ENCODE results near the gene PLK3. TPM values are rescaled to one million over a fixed set of nuclear protein-coding genes. Genes with fewer than 3 reads are reported as not detected.

Gene PLK3
- total RNA-seq, 1 experiment from 2014 or later, result 68.0 TPM

GRCh38 chr1:44780583-44781121 lies 19.5 kb upstream of the PLK3 start:
- no TSS peak for BruUV-seq (replicated peaks)
- no peak for TF ChIP-seq CTCF (IDR thresholded peaks at IDR 0.05; ENCODE audit: unreplicated experiment)
- ChIA-PET CTCF (interaction anchor here (0.6 to 3.5 kb wide), 3 partner anchors 13 to 409 kb away, joined by 3 to 14 read pairs (median 3); no protein-coding TSS in a partner anchor), POLR2A (interaction anchor here (2.4 to 2.8 kb wide), 3 partner anchors 10 to 50 kb away, joined by 8 to 19 read pairs (median 12); partner anchors contain the start of gene RNU5D-1)
- intact Hi-C loops (cut with micrococcal nuclease), result no loop called here
- Mint-ChIP-seq H3K9me3 (ENCODE audit: unreplicated experiment) (no peaks in the 10 kb centered on the region), H3K36me3 (ENCODE audit: insufficient read depth, unreplicated experiment) (peaks cover 73% of the 10 kb centered on the region), H3K27me3 (ENCODE audit: insufficient read depth, unreplicated experiment) (no peaks in the 10 kb centered on the region), H3K4me3 (ENCODE audit: unreplicated experiment) (no peak overlapping the region), H3K27ac (ENCODE audit: low read depth, unreplicated experiment) (no peak overlapping the region), H3K4me1 (ENCODE audit: insufficient read depth, unreplicated experiment) (peaks cover 26% of the 10 kb centered on the region)
- no peak for DNase-seq (ENCODE audit: unreplicated experiment)

GRCh38 chr1:44783697-44784093 lies 16.5 kb upstream of the PLK3 start:
- H3K4me1 Mint-ChIP-seq (ENCODE audit: insufficient read depth, unreplicated experiment), result peaks cover 9% of the 10 kb centered on the region
- intact Hi-C loops (cut with micrococcal nuclease), result no loop called here
- POLR2A ChIA-PET, result interaction anchor here (0.6 to 1.8 kb wide), 5 partner anchors 9 to 706 kb away, joined by 3 to 13 read pairs (median 4); partner anchors contain the start of gene RPS8
- no peak for TF ChIP-seq CTCF (IDR thresholded peaks at IDR 0.05; ENCODE audit: unreplicated experiment)
- no peaks in the 10 kb centered on the region for H3K9me3 Mint-ChIP-seq (ENCODE audit: unreplicated experiment)
- CTCF ChIA-PET, result interaction anchor here (1.0 to 1.4 kb wide), 2 partner anchors 10 to 15 kb away, joined by 4 to 5 read pairs; no protein-coding TSS in a partner anchor
- no peaks in the 10 kb centered on the region for H3K27me3 Mint-ChIP-seq (ENCODE audit: insufficient read depth, unreplicated experiment)
- DNase-seq (ENCODE audit: unreplicated experiment), result no peak
- no peak overlapping the region for H3K27ac Mint-ChIP-seq (ENCODE audit: low read depth, unreplicated experiment)
- H3K4me3 Mint-ChIP-seq (ENCODE audit: unreplicated experiment), result no peak overlapping the region
- peaks cover 43% of the 10 kb centered on the region for H3K36me3 Mint-ChIP-seq (ENCODE audit: insufficient read depth, unreplicated experiment)
- BruUV-seq (replicated peaks), result no TSS peak

- peaks cover 36% of the 10 kb centered on the region for H3K36me3 Mint-ChIP-seq (ENCODE audit: insufficient read depth, unreplicated experiment)
- no TSS peak for BruUV-seq (replicated peaks)
- CTCF ChIA-PET, result interaction anchor here (0.5 to 0.7 kb wide), 4 partner anchors 35 to 589 kb away, joined by 3 to 5 read pairs (median 4); no protein-coding TSS in a partner anchor
- no peaks in the 10 kb centered on the region for H3K9me3 Mint-ChIP-seq (ENCODE audit: unreplicated experiment)
- no peaks in the 10 kb centered on the region for H3K27me3 Mint-ChIP-seq (ENCODE audit: insufficient read depth, unreplicated experiment)
- intact Hi-C loops (cut with micrococcal nuclease), result no loop called here
- POLR2A ChIA-PET, result interaction anchor here (0.6 to 1.8 kb wide), 6 partner anchors 8 to 705 kb away, joined by 3 to 13 read pairs (median 4); partner anchors contain the start of gene RPS8
- DNase-seq (ENCODE audit: unreplicated experiment), result no peak
- no peak overlapping the region for H3K27ac Mint-ChIP-seq (ENCODE audit: low read depth, unreplicated experiment)
- H3K4me1 Mint-ChIP-seq (ENCODE audit: insufficient read depth, unreplicated experiment), result peaks cover 7% of the 10 kb centered on the region
- no peak for TF ChIP-seq CTCF (IDR thresholded peaks at IDR 0.05; ENCODE audit: unreplicated experiment)
- H3K4me3 Mint-ChIP-seq (ENCODE audit: unreplicated experiment), result no peak overlapping the region
Observed at GRCh38 chr1:44784094-44785028, 15.8 kb upstream of the PLK3 start.

- ChIA-PET CTCF (interaction anchor here (0.5 to 1.1 kb wide), 4 partner anchors 8 to 589 kb away, joined by 3 to 5 read pairs (median 4); no protein-coding TSS in a partner anchor), POLR2A (interaction anchor here (1.3 kb wide), 1 partner anchor 9 kb away, joined by 3 read pairs; no protein-coding TSS in a partner anchor)
- intact Hi-C loops (cut with micrococcal nuclease), result no loop called here
- no peak for DNase-seq (ENCODE audit: unreplicated experiment)
- TF ChIP-seq CTCF (IDR thresholded peaks at IDR 0.05; ENCODE audit: unreplicated experiment), result no peak
- no peak overlapping the region for H3K4me3 Mint-ChIP-seq (ENCODE audit: unreplicated experiment)
- H3K9me3 Mint-ChIP-seq (ENCODE audit: unreplicated experiment), result no peaks in the 10 kb centered on the region
- no TSS peak for BruUV-seq (replicated peaks)
- no peaks in the 10 kb centered on the region for H3K27me3 Mint-ChIP-seq (ENCODE audit: insufficient read depth, unreplicated experiment)
- H3K4me1 Mint-ChIP-seq (ENCODE audit: insufficient read depth, unreplicated experiment), result peaks cover 7% of the 10 kb centered on the region
- no peak overlapping the region for H3K27ac Mint-ChIP-seq (ENCODE audit: low read depth, unreplicated experiment)
- H3K36me3 Mint-ChIP-seq (ENCODE audit: insufficient read depth, unreplicated experiment), result peaks cover 30% of the 10 kb centered on the region
Observed at GRCh38 chr1:44785029-44785380, 15.2 kb upstream of the PLK3 start.

All from MCF 10A (cell line).